Neural progenitor cell (in vitro differentiated cells): ENCODE results near the gene EIF2D. TPM values are rescaled to one million over a fixed set of nuclear protein-coding genes. Genes with fewer than 3 reads are reported as not detected.
"Not testable (repeated sequence)": the region's sequence is repeated elsewhere in the genome, so short reads cannot be mapped to it uniquely, and the experiment has no call there.

Experiments
- DNase-seq: peaks from one replicate; pipeline ENCODE4 v3.0.0-alpha.2; 2016; ENCODE audit warnings: low spot score
- H2AFZ ChIP-seq: fragments of 200-600 bp; sonication (generic); replicated peaks from 2 replicates; pipeline ENCODE4 v1.6.1; 2016; ENCODE audit warnings: antibody characterized with exemption
- H3F3A ChIP-seq: fragments of 200-600 bp; sonication (generic); 2 replicates; pipeline ENCODE4 v1.6.1; 2016; ENCODE audit warnings: antibody characterized with exemption, low read depth
- H3K27ac ChIP-seq: fragments of 200-600 bp; sonication (generic); 2 replicates; pipeline ENCODE4 v1.5.1; 2016; ENCODE audit warnings: mild to moderate bottlenecking
- H3K27me3 ChIP-seq: fragments of 200-600 bp; sonication (generic); 2 replicates; pipeline ENCODE4 v1.6.1; 2016; ENCODE audit warnings: mild to moderate bottlenecking, moderate library complexity
- H3K36me3 ChIP-seq: fragments of 200-600 bp; sonication (generic); 2 replicates; pipeline ENCODE4 v1.5.1; 2016
- H3K4me1 ChIP-seq: fragments of 200-600 bp; sonication (generic); 2 replicates; pipeline ENCODE4 v1.6.1; 2016; ENCODE audit warnings: mixed run types
- H3K4me2 ChIP-seq: fragments of 200-600 bp; sonication (generic); 2 replicates; pipeline ENCODE4 v1.6.1; 2016
- H3K4me3 ChIP-seq: fragments of 200-600 bp; sonication (generic); 2 replicates; pipeline ENCODE4 v1.5.1; 2016
- H3K79me2 ChIP-seq: fragments of 200-600 bp; sonication (generic); 2 replicates; pipeline ENCODE4 v1.6.1; 2016; ENCODE audit warnings: low read depth
- H3K9ac ChIP-seq: fragments of 200-600 bp; sonication (generic); 2 replicates; pipeline ENCODE4 v1.6.1; 2016
- H3K9me3 ChIP-seq: fragments of 200-600 bp; sonication (generic); 2 replicates; pipeline ENCODE4 v1.5.1; 2016; ENCODE audit warnings: low read depth
- H4K20me1 ChIP-seq: fragments of 200-600 bp; sonication (generic); 2 replicates; pipeline ENCODE4 v1.6.1; 2016; ENCODE audit warnings: low read depth
- H3K27ac Mint-ChIP-seq: 3 replicates; pipeline ENCODE4 v1.8.0; 2021; ENCODE audit warnings: mixed read lengths
- H3K27me3 Mint-ChIP-seq: 2 replicates; pipeline ENCODE4 v1.8.0; 2022; ENCODE audit warnings: low read depth, mild to moderate bottlenecking, inconsistent platforms, moderate library complexity, mixed read lengths; ENCODE audit not compliant: insufficient read depth
- H3K36me3 Mint-ChIP-seq: 3 replicates; pipeline ENCODE4 v1.8.0; 2021; ENCODE audit warnings: mixed read lengths
- H3K4me1 Mint-ChIP-seq: 3 replicates; pipeline ENCODE4 v1.8.0; 2021; ENCODE audit warnings: mixed read lengths
- H3K4me3 Mint-ChIP-seq: 3 replicates; pipeline ENCODE4 v1.8.0; 2021; ENCODE audit warnings: mild to moderate bottlenecking, moderate library complexity, mixed read lengths
- H3K9me3 Mint-ChIP-seq: 3 replicates; pipeline ENCODE4 v1.8.0; 2020; ENCODE audit warnings: mixed read lengths
- CTCF ChIP-seq: fragments of 200-600 bp; sonication (generic); IDR thresholded peaks from 2 replicates; pipeline ENCODE4 v1.5.1; 2017; ENCODE audit warnings: antibody characterized with exemption, mild to moderate bottlenecking
- EZH2 ChIP-seq: fragments of 200-600 bp; sonication (generic); IDR thresholded peaks from 2 replicates; pipeline ENCODE4 v1.6.1; 2017; ENCODE audit warnings: antibody characterized with exemption, mild to moderate bottlenecking, moderate library complexity
- EZH2phosphoT487 ChIP-seq: fragments of 200-600 bp; sonication (generic); IDR thresholded peaks from 2 replicates; pipeline ENCODE4 v1.6.1; 2017; ENCODE audit warnings: antibody characterized with exemption
- total RNA-seq: library from RNA; depleted of rRNA; stranded (reverse); fragments of >200 nt; gene quantifications from 2 replicates; pipeline ENCODE4 v1.2.3, GENCODE V29; 2015; ENCODE audit warnings: low replicate concordance

Gene EIF2D
- total RNA-seq, 1 donor from 2014 or later, result 47.5 TPM

GRCh38 chr1:206628916-206629315, 16.7 kb upstream of the EIF2D start:
- no peak overlapping the region for H3K4me2 ChIP-seq
- no peak overlapping the region for H3K27ac ChIP-seq
- H3F3A ChIP-seq, result no peaks in the 10 kb centered on the region
- no peaks in the 10 kb centered on the region for H3K36me3 ChIP-seq
- H3K4me3 ChIP-seq, result no peak overlapping the region
- H3K9ac ChIP-seq, result no peak overlapping the region
- no peaks in the 10 kb centered on the region for H3K79me2 ChIP-seq
- H3K4me1 Mint-ChIP-seq, result peaks cover 8% of the 10 kb centered on the region
- no peak for DNase-seq
- no peak overlapping the region for H2AFZ ChIP-seq
- no peaks in the 10 kb centered on the region for H3K9me3 Mint-ChIP-seq
- TF ChIP-seq CTCF (no peak), EZH2 (no peak), EZH2phosphoT487 (no peak)
- H3K4me3 Mint-ChIP-seq, result no peak overlapping the region
- peaks cover 11% of the 10 kb centered on the region for H3K27me3 ChIP-seq
- H3K27me3 Mint-ChIP-seq, result peaks cover 9% of the 10 kb centered on the region
- H4K20me1 ChIP-seq, result no peaks in the 10 kb centered on the region
- no peaks in the 10 kb centered on the region for H3K36me3 Mint-ChIP-seq
- no peaks in the 10 kb centered on the region for H3K9me3 ChIP-seq
- H3K4me1 ChIP-seq, result peaks cover 4% of the 10 kb centered on the region
- H3K27ac Mint-ChIP-seq, result peak overlapping the region; percentile 23

GRCh38 chr1:206626396-206626795, 14.1 kb upstream of the EIF2D start:
- not testable (repeated sequence) for H4K20me1 ChIP-seq, H3K4me3 Mint-ChIP-seq, H3K4me3 ChIP-seq, H3K4me1 Mint-ChIP-seq, H3K36me3 ChIP-seq, H3K27ac Mint-ChIP-seq, H3F3A ChIP-seq, H3K4me1 ChIP-seq, H2AFZ ChIP-seq, H3K4me2 ChIP-seq, H3K9me3 Mint-ChIP-seq, H3K9me3 ChIP-seq, H3K79me2 ChIP-seq, H3K36me3 Mint-ChIP-seq, DNase-seq, H3K9ac ChIP-seq, H3K27ac ChIP-seq
- peaks cover 16% of the 10 kb centered on the region for H3K27me3 Mint-ChIP-seq
- peaks cover 15% of the 10 kb centered on the region for H3K27me3 ChIP-seq

- Histone ChIP-seq H3K27ac (no peak overlapping the region), H4K20me1 (no peaks in the 10 kb centered on the region), H3K4me1 (peaks cover 5% of the 10 kb centered on the region), H3K27me3 (no peaks in the 10 kb centered on the region), H3K79me2 (peaks cover 7% of the 10 kb centered on the region), H3K4me3 (no peak overlapping the region), H3K4me2 (no peak overlapping the region), H3K9me3 (no peaks in the 10 kb centered on the region), H3K9ac (no peak overlapping the region), H3K36me3 (no peaks in the 10 kb centered on the region), H3F3A (peaks cover 4% of the 10 kb centered on the region), H2AFZ (no peak overlapping the region)
- no peak for TF ChIP-seq EZH2phosphoT487
- TF ChIP-seq CTCF, result no peak
- TF ChIP-seq EZH2, result no peak
- no peak for DNase-seq
- Mint-ChIP-seq H3K4me3 (no peak overlapping the region), H3K27ac (no peak overlapping the region), H3K4me1 (peaks cover 11% of the 10 kb centered on the region), H3K27me3 (no peaks in the 10 kb centered on the region), H3K9me3 (no peaks in the 10 kb centered on the region), H3K36me3 (peaks cover 2% of the 10 kb centered on the region)
These were observed 2.9 kb downstream of the EIF2D start for GRCh38 chr1:206609229-206609991.

- no peaks in the 10 kb centered on the region for H3K27me3 ChIP-seq
- peaks cover 5% of the 10 kb centered on the region for H3K4me1 ChIP-seq
- H4K20me1 ChIP-seq, result no peaks in the 10 kb centered on the region
- peaks cover 4% of the 10 kb centered on the region for H3F3A ChIP-seq
- no peak overlapping the region for H3K4me2 ChIP-seq
- Mint-ChIP-seq H3K27me3 (peaks cover 2% of the 10 kb centered on the region), H3K9me3 (no peaks in the 10 kb centered on the region), H3K4me3 (no peak overlapping the region), H3K36me3 (peaks cover 2% of the 10 kb centered on the region), H3K27ac (no peak overlapping the region), H3K4me1 (peaks cover 11% of the 10 kb centered on the region)
- no peaks in the 10 kb centered on the region for H3K36me3 ChIP-seq
- no peaks in the 10 kb centered on the region for H3K9me3 ChIP-seq
- H3K9ac ChIP-seq, result no peak overlapping the region
- H3K27ac ChIP-seq, result no peak overlapping the region
- peaks cover 7% of the 10 kb centered on the region for H3K79me2 ChIP-seq
- TF ChIP-seq CTCF (peak; percentile 82), EZH2 (no peak)
- no peak overlapping the region for H2AFZ ChIP-seq
- H3K4me3 ChIP-seq, result no peak overlapping the region
- DNase-seq, result peak; percentile 67
These were observed 4.1 kb downstream of the EIF2D start for GRCh38 chr1:206608108-206608698.
